ENCODE measurements around the gene HLA-DMB. TPM values are rescaled to one million over a fixed set of nuclear protein-coding genes. Genes with fewer than 3 reads are reported as not detected.

Gene HLA-DMB
- polyA plus RNA-seq, 1 donor from 2014 or later = 2.9 TPM

GRCh38 chr6:32982084-32982701 is 41.4 kb upstream of the HLA-DMB start:
- H3K36me3 ChIP-seq (ENCODE audit: insufficient read depth, low read length) = peaks cover 15% of the 10 kb centered on the region
- no peak overlapping the region for H3K9ac ChIP-seq (ENCODE audit: low read length)
- H2AFZ ChIP-seq (ENCODE audit: low read depth, low read length) = no peak overlapping the region
- no peaks in the 10 kb centered on the region for H3F3A ChIP-seq (ENCODE audit: insufficient read depth, low read length, poor library complexity, severe bottlenecking)
- H4K20me1 ChIP-seq (ENCODE audit: insufficient read depth) = peaks cover 15% of the 10 kb centered on the region
- H3K27ac ChIP-seq (ENCODE audit: low read length) = no peak overlapping the region
- H3K79me2 ChIP-seq (replicated peaks; ENCODE audit: insufficient read depth, low read length) = peaks cover 18% of the 10 kb centered on the region
- H3K4me2 ChIP-seq (ENCODE audit: low read length) = no peak overlapping the region
- no peak overlapping the region for H3K4me3 ChIP-seq (ENCODE audit: low read length)
- no peaks in the 10 kb centered on the region for H3K27me3 ChIP-seq (ENCODE audit: insufficient read depth, low read depth, low read length)
- no peaks in the 10 kb centered on the region for H3K9me2 ChIP-seq (ENCODE audit: insufficient read depth, low read length)
- H3K9me3 ChIP-seq (ENCODE audit: low read length) = no peaks in the 10 kb centered on the region
- TF ChIP-seq EP300 (conservative IDR thresholded peaks at IDR 0.05; ENCODE audit: poor library complexity, severe bottlenecking) (no peak), EZH2 (IDR thresholded peaks at IDR 0.05; ENCODE audit: borderline replicate concordance, insufficient read depth, low read length, poor library complexity, severe bottlenecking) (no peak), CTCF (IDR thresholded peaks at IDR 0.05; ENCODE audit: poor library complexity, severe bottlenecking) (no peak), POLR2AphosphoS5 (IDR thresholded peaks at IDR 0.05) (no peak), REST (IDR thresholded peaks at IDR 0.05; ENCODE audit: borderline replicate concordance) (no peak), TAF1 (IDR thresholded peaks at IDR 0.05; ENCODE audit: low read depth) (no peak), RAD21 (conservative IDR thresholded peaks at IDR 0.05) (no peak), SMC3 (conservative IDR thresholded peaks at IDR 0.05; ENCODE audit: poor library complexity) (no peak), MXI1 (conservative IDR thresholded peaks at IDR 0.05; ENCODE audit: poor library complexity, severe bottlenecking) (no peak)

GRCh38 chr6:32980488-32981038 is 39.7 kb upstream of the HLA-DMB start:
- no peaks in the 10 kb centered on the region for H3K9me2 ChIP-seq (ENCODE audit: insufficient read depth, low read length)
- H4K20me1 ChIP-seq (ENCODE audit: insufficient read depth) = peaks cover 32% of the 10 kb centered on the region
- no peak overlapping the region for H3K27ac ChIP-seq (ENCODE audit: low read length)
- TF ChIP-seq TAF1 (IDR thresholded peaks at IDR 0.05; ENCODE audit: low read depth) (no peak), EZH2 (IDR thresholded peaks at IDR 0.05; ENCODE audit: borderline replicate concordance, insufficient read depth, low read length, poor library complexity, severe bottlenecking) (no peak), CTCF (IDR thresholded peaks at IDR 0.05; ENCODE audit: poor library complexity, severe bottlenecking) (no peak), REST (IDR thresholded peaks at IDR 0.05; ENCODE audit: borderline replicate concordance) (no peak), SMC3 (conservative IDR thresholded peaks at IDR 0.05; ENCODE audit: poor library complexity) (no peak), MXI1 (conservative IDR thresholded peaks at IDR 0.05; ENCODE audit: poor library complexity, severe bottlenecking) (no peak), EP300 (conservative IDR thresholded peaks at IDR 0.05; ENCODE audit: poor library complexity, severe bottlenecking) (no peak), RAD21 (conservative IDR thresholded peaks at IDR 0.05) (no peak), POLR2AphosphoS5 (IDR thresholded peaks at IDR 0.05) (no peak)
- H3K27me3 ChIP-seq (ENCODE audit: insufficient read depth, low read depth, low read length) = no peaks in the 10 kb centered on the region
- H3F3A ChIP-seq (ENCODE audit: insufficient read depth, low read length, poor library complexity, severe bottlenecking) = peaks cover 4% of the 10 kb centered on the region
- H3K9me3 ChIP-seq (ENCODE audit: low read length) = no peaks in the 10 kb centered on the region
- peaks cover 34% of the 10 kb centered on the region for H3K79me2 ChIP-seq (replicated peaks; ENCODE audit: insufficient read depth, low read length)
- no peak overlapping the region for H3K4me2 ChIP-seq (ENCODE audit: low read length)
- H3K9ac ChIP-seq (ENCODE audit: low read length) = no peak overlapping the region
- H2AFZ ChIP-seq (ENCODE audit: low read depth, low read length) = no peak overlapping the region
- H3K4me3 ChIP-seq (ENCODE audit: low read length) = no peak overlapping the region
- peaks cover 21% of the 10 kb centered on the region for H3K36me3 ChIP-seq (ENCODE audit: insufficient read depth, low read length)
